Skeletal muscle tissue (tissue), 4 donors: ENCODE results near the gene BNC2. TPM values are rescaled to one million over a fixed set of nuclear protein-coding genes. Genes with fewer than 3 reads are reported as not detected.

Source experiments
- H3K27ac ChIP-seq: one replicate; pipeline ENCODE4 v1.7.0; 2013; ENCODE audit warnings: mild to moderate bottlenecking, low read depth, low read length, inconsistent platforms
- H3K27me3 ChIP-seq, 3 donors: one replicate each; pipeline ENCODE4 v1.7.0; 2013; ENCODE audit warnings: low read length in 3 of 3; ENCODE audit not compliant: control insufficient read depth in 3 of 3, insufficient read depth in 3 of 3
- H3K36me3 ChIP-seq, 3 donors: one replicate each; pipeline ENCODE4 v1.7.0; 2013; ENCODE audit warnings: low read length in 3 of 3; ENCODE audit not compliant: control insufficient read depth in 3 of 3, insufficient read depth in 3 of 3
- H3K4me1 ChIP-seq, 3 donors: one replicate each; pipeline ENCODE4 v1.7.0; 2013; ENCODE audit warnings: low read length in 3 of 3, mild to moderate bottlenecking in 3 of 3; ENCODE audit not compliant: control insufficient read depth in 3 of 3, insufficient read depth in 3 of 3
- H3K4me3 ChIP-seq, 3 donors: one replicate each; pipeline ENCODE4 v1.7.0; 2013; ENCODE audit warnings: low read length in 3 of 3
- H3K9ac ChIP-seq, 3 donors: one replicate each; pipeline ENCODE4 v1.7.0; 2013; ENCODE audit warnings: low read length in 3 of 3, mild to moderate bottlenecking in 3 of 3, moderate library complexity in 2 of 3, low read depth in 1 of 3
- H3K9me3 ChIP-seq, 3 donors: one replicate each; pipeline ENCODE4 v1.7.0; 2013; ENCODE audit warnings: low read length in 3 of 3; ENCODE audit not compliant: control insufficient read depth in 3 of 3
- total RNA-seq: library from RNA; depleted of rRNA; stranded (reverse); fragments of >200 nt; gene quantifications from one replicate; pipeline ENCODE4 v1.2.3, GENCODE V29; 2014
- donor health status: Osteomylitis.

The BNC2 gene
- total RNA-seq, 1 donor from 2014 or later: 10.4 TPM

- Histone ChIP-seq H3K4me1 (no peaks in the 10 kb centered on the region), H3K27me3 (no peaks in the 10 kb centered on the region), H3K36me3 (no peaks in the 10 kb centered on the region), H3K9ac (no peak overlapping the region), H3K4me3 (no peak overlapping the region), H3K9me3 (no peaks in the 10 kb centered on the region), H3K27ac (no peak overlapping the region)
Observed at GRCh38 chr9:16834817-16835216, 35.7 kb downstream of the BNC2 start.

GRCh38 chr9:16833296-16833835 is 37.1 kb downstream of the BNC2 start:
- Histone ChIP-seq H3K27ac (no peak overlapping the region), H3K4me1 (peaks cover 0 to 3% (median 2%) of the 10 kb centered on the region in 3 donors), H3K36me3 (no peaks in the 10 kb centered on the region), H3K9ac (no peak overlapping the region), H3K4me3 (no peak overlapping the region), H3K9me3 (no peaks in the 10 kb centered on the region), H3K27me3 (no peaks in the 10 kb centered on the region)

DNA sequence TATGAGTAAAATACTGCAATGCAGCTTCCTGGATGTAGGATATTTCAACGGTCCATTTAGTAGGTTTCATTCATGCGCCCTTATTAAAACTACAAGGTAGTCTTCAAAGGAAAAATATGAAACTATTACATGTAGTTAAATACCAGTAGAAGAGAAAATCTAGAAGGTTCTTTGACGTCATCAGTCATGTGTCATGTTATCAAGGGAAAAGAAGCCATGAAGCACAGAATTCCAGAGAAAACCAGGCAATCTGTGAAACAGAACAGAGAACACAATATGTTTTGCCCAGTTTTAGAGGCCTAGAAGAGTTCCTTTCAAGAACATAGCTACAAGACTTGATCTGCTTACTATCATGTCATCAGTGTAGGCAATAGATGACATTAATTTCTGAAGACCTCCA is 38.4 kb downstream of the BNC2 start:
- Histone ChIP-seq H3K4me3 (no peak overlapping the region), H3K9me3 (no peaks in the 10 kb centered on the region), H3K36me3 (no peaks in the 10 kb centered on the region), H3K4me1 (peaks cover 0 to 5% (median 4%) of the 10 kb centered on the region in 3 donors), H3K27ac (no peak overlapping the region), H3K9ac (no peak overlapping the region), H3K27me3 (no peaks in the 10 kb centered on the region)

DNA sequence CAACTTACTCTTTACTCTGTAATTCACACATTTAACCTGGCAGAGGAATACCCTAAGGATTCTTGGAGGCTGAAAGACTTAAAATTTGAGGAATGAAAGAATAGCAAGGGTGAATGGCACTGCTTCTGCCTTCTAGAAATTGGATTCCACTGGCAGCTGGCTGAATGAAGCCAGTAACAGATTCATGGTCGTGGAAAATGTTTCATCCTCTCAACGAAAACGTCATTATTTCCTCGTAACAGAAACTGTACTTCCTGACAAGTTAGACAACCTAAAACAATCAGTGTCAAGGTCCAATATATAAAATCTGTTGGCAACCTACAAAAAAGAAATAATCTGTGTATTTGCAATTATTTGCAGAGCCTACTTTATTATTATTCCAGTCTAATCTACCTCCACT is 39.7 kb downstream of the BNC2 start:
- Histone ChIP-seq H3K4me1 (peaks cover 0 to 5% (median 4%) of the 10 kb centered on the region in 3 donors), H3K27me3 (no peaks in the 10 kb centered on the region), H3K4me3 (no peak overlapping the region), H3K9ac (no peak overlapping the region), H3K36me3 (no peaks in the 10 kb centered on the region), H3K27ac (no peak overlapping the region), H3K9me3 (no peaks in the 10 kb centered on the region)

DNA sequence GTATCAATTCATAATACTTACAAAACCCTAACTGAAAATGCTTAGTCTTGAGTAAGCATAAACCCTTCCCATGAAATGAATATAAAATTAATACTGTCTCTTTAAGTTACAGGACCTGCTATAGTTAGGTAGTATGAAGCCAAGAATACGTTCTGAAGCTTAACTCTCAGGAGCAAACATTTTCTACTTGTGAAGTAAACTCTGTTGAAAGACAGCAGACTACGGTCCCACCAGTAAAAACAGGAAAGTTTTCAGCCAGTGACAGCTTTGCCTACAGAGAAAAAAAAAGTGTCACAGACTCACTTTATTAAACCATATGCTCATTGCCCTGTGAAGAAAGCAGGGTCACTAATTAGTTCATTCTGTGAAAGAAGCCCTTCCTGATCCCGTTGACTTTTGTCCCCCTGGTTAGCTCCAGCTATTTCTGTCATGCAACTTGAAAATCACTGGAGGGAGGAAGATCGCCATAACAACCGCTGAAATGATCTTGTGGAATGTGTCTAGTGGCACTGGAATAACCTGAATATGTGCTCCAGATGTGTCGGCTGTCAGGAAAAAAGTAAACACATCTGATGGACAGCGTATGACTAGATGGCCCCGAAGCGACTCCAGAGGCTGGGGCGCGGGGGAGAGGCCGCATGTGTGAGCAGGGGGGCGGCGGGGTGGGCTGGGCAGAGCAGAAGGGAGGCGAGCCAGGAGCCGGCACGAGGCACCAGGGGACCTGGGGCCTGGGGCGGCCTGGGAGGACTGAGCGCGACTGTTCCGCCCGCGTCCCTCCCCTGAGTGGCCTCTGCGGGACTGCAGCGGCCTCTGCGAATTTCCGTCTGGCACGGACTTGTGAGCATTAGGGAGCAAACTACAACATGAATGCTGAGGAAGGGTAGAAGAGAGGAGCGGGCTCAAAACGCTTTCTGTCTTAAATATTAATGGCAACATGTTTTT is 41.9 kb downstream of the BNC2 start:
- Histone ChIP-seq H3K27ac (peak overlapping the region; percentile 23), H3K9ac (peak overlapping the region; percentile 55 to 73 (median 63)), H3K36me3 (no peaks in the 10 kb centered on the region), H3K27me3 (no peaks in the 10 kb centered on the region), H3K4me1 (peaks cover 0 to 7% (median 4%) of the 10 kb centered on the region in 3 donors), H3K4me3 (peak overlapping the region; percentile 57 to 69 (median 58)), H3K9me3 (no peaks in the 10 kb centered on the region)

DNA sequence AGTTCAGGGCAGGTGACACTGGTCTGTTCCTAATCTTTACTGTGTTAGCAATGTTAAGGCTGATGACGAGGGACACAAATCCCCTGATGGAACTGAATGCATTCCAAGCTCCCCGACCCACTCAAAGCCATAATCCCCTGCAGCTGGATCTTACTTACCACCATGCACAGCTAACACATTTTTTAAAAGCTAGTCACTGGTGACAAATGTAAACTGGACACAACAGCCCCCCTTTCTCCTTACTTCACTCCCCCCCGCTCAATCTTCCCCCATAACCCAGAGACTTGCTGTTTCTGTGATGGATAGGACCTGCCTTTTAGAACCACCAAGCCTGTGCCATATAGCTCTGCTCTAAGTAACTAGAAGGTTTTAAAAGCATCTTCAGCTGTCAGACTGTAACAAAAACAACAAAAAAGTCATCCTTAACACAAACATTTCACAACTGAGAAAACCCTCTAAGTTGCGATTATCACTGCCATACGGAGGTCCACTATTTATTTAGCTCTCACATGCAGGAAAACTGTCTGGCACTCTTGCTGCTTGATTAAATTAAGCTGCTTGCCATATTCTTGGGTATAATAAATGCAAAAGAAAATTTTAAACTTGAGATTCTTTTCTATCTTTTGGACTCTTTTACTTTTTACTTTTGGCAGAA is 44.4 kb downstream of the BNC2 start:
- Histone ChIP-seq H3K27me3 (no peaks in the 10 kb centered on the region), H3K4me1 (peaks cover 0 to 7% (median 4%) of the 10 kb centered on the region in 3 donors), H3K9ac (no peak overlapping the region), H3K9me3 (no peaks in the 10 kb centered on the region), H3K27ac (no peak overlapping the region), H3K4me3 (no peak overlapping the region), H3K36me3 (no peaks in the 10 kb centered on the region)

- peaks cover 0 to 7% (median 4%) of the 10 kb centered on the region in 3 donors for H3K4me1 ChIP-seq
- H3K9me3 ChIP-seq: no peaks in the 10 kb centered on the region
- no peaks in the 10 kb centered on the region for H3K27me3 ChIP-seq
- no peak overlapping the region for H3K27ac ChIP-seq
- H3K4me3 ChIP-seq: no peak overlapping the region
- no peaks in the 10 kb centered on the region for H3K36me3 ChIP-seq
- no peak overlapping the region for H3K9ac ChIP-seq
Observed at GRCh38 chr9:16825331-16825725, 45.1 kb downstream of the BNC2 start.

DNA sequence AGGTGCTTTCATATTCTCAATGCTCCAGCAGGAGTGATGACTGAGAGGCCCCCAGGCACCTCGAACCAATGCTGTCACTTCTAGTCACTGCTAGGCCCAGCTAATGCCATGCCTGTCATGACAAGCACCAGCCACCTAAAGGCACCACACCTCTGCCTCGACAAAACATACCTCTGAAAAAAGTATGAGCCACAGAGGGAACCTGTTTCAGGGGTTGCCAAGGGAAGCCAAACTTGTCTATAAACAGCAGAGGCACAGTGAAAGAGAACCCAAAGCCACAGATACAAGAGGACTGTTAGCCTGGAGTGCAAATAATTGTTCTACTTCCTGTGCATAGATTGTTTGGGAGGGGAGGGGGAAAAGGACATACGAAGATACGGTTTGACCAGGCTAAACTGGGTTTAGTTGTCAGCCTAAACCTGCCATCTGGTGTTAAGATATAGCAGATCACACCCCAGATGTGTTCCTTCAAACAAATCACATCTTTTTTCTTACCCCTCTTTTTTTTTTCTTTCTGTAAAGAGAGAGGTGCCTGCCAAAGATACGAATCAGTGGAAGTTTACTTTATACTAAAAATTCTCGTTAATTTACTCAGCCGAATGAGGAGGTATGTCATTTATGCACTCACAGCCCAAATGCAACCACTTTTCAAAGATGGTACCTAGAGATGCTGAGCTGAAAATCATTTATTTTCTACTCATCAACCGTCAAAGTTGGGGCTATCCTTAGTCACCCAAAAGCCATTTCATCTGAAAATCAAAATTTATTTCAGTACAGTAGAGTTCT is 45.7 kb downstream of the BNC2 start:
- Histone ChIP-seq H3K9ac (no peak overlapping the region), H3K27ac (no peak overlapping the region), H3K27me3 (no peaks in the 10 kb centered on the region), H3K36me3 (no peaks in the 10 kb centered on the region), H3K9me3 (no peaks in the 10 kb centered on the region), H3K4me1 (peaks cover 0 to 7% (median 4%) of the 10 kb centered on the region in 3 donors), H3K4me3 (no peak overlapping the region)

DNA sequence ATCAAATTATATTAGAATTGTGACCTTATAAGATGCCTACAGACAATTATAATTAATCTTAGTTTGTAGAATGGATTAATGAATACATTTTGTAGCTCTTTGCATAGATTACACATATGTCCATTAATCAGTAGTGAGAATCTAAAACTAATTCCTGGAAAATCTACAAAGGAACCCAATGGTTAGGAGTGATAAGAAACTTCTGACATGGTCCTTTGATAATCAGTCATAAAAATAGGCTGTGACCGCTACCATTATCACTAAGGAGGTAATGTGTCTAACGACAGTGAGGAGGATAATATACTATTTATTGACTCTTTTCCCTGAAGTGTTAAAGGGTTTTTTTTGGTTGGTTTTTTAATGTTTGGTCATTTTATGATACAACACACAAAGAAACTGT is 46.6 kb downstream of the BNC2 start:
- Histone ChIP-seq H3K36me3 (no peaks in the 10 kb centered on the region), H3K9me3 (no peaks in the 10 kb centered on the region), H3K27me3 (no peaks in the 10 kb centered on the region), H3K4me1 (peaks cover 0 to 7% (median 4%) of the 10 kb centered on the region in 3 donors), H3K4me3 (no peak overlapping the region), H3K9ac (no peak overlapping the region), H3K27ac (no peak overlapping the region)
